Activated gamma-delta T cell (primary cell): ENCODE measurements around the gene WDR73.
"Not testable (repeated sequence)": the region's sequence is repeated elsewhere in the genome, so short reads cannot be mapped to it uniquely, and the experiment has no call there.

Source experiments
- DNase-seq: peaks from one replicate; lab custom pipeline; 2025; lab: John Stamatoyannopoulos, UW

Gene WDR73

DNA sequence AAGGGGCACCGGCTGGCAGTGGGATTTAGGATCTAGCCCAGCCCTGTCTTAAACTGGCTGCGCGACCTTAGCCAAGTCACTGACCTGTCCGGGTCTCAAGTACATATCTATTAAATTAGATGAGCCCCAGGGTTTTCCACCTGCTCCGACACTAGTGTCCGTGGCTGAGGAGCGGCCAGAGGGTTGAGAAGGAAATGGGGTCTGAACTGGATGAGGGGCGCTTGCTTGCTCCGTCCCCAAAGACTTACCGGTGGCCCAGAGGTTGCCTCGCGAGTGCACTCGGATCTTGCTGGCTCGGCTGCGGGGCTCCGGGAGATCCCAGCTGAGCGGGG lies 3.6 kb upstream of the WDR73 start:
- no peak for DNase-seq

DNA sequence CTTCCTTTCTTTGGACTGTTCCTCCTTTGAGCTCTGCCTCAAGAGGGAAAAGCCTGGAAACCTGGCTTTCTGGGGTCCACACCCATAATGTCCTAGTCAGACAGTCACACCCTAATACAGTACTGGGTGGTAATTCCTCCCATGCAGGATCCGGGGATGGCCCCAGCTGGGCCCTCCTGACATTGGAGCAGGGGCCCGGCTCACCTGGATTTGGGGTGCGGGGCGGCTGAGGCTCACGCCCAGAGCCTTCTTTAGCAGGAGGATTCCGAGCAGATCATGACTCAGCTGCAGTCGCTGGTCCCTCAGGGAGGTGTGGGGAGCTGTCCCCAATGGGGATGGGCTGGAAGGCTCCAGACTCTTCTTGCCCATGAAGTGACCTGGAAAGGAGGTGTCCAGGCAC lies 2.9 kb upstream of the WDR73 start:
- DNase-seq = no peak

DNA sequence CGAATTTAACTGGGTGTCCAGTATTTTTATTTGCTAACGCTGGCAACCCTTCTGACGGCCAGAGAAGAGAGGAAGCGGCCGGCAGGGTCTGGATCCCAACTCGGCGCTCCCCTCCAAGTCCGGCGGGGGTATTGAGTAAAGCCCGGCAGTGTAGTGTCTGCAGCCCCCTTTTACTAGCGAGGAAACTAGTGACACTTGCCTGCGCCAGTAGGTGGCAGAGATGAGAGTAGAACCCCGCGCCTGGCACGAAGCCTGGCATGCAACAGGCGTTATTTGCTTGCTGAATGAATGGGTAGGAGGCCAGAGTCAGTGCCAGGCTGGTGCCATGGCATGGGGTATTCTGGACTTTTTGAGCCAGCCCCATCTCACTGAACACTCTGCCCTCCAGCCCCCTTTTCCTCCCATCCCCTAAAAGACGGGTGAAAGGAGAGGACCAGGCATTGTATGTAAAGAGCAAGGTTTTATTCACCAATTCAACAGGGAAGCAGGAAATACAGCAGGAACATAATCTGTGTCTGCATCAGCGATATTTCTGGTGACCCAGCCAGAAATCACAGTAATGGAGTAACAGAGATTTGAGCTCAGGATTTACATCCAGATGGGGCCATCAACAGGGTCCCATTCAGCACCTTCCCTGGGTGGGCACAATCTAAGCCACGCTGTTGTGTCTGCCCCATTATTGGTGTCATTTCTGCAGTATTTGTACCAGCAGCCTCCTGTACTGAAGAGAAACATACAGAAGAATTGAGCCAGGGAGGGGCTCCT lies 788 bp upstream of the WDR73 start:
- DNase-seq = peak; percentile 15

DNA sequence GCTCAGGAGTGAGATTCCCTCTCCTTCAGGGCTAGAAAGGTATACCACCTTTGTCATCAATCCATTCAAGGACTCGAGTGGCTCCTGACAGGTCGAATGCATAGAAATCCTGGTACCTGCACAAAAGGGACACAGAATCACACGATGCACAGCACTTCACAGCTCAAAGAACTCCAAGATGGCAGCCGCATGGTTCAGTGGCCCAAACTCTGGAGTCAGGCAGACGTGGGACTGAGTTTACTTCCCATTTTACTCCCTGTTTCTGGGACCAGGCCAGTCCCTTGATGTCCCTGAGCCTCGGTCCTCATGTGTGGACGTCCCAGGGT lies 536 bp downstream of the WDR73 start:
- DNase-seq = no peak

DNA sequence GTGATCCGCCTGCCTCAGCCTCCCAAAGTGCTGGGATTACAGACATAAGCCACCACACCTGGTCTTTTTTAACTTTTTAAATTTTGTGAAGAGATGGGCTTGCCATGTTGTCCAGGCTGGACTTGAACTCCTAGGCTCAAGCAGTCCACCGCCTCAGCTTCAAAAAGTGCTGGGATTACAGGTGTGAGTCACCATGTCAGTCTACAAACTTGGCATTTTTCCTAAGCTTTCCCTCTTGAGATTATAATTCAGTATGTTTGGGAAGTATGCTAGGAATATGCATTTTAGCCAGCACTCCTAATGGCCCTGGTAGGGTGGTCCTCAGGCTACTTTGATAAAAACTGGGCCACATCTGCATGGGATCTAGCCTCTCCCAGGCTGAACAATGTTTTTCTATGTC lies 4.4 kb downstream of the WDR73 start:
- no peak for DNase-seq

DNA sequence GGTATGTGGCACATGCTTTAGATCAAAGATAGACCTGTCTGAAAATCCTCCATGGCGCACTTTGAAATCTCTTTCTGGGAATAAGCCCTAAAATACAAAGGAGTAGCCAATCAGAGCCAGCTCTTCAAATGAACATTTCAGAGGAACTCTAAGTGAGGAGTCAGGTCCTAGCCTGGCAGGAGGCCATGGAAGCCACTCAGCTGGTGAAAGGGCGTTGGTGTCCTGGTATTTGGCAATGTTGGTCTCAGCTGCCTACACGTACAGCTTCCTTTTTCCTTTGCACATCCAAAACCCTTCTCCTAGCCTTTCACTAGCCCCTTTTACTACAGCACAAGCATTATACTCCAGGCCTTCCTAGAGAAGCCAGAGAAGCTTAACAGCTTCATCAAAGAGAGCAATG lies 5.5 kb downstream of the WDR73 start:
- DNase-seq = no peak

DNA sequence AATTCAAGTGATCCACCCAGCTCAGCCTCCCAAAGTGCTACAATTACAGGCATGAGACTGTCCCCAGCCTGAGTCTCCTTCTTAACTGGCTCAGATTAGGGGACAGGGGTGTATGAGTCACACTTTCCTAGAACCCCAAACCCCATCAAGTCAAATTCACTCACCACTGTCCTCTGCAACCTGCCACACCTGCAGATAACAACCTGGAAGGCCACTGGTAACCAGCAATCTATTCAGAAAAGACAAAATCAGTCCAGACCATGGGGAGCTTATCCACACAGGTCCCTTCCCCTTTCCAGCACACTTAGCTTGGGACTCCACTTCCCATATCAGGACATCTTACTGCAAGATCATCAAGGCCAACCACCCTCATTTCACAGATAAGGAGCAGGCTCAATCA lies 6.4 kb downstream of the WDR73 start:
- DNase-seq = no peak

DNA sequence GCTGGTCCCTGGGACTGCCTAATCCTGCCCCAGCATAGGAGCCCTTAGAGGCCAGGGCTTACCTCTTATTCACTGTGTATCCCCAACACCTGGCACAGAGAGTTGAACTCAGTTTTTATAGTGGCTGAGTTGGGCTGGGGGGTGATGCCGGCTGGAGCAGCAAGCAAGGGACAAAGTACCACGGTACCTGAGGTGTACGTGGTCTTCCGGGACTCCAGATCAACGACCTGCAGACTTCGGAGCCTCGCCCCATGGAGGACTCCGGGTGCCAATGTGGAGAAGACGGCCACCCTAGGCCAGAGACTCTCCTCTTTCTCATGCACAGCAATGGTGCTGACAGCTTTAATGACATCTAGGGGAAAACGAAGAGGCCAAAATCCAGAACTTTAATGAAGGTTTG lies 8.1 kb downstream of the WDR73 start:
- DNase-seq = no peak

DNA sequence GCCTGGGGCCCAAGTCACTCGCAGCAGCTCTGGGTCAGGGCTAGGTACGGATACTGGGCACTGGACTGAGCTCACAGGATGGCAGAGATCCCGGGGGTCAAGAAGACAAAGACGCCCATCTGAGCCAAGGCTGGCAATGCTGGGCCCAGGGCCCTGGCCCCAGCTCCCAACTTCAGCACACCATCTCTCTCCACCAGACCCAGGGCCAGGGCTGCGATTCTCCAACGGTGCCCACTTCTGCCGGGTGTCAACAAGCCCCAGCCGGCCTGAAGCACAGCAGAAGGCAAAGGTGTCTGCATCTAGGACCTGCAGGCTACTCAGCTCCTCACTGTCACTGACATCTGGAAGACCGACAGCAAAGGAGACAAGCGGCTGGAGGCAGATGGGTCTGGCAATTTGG lies 8.6 kb downstream of the WDR73 start:
- DNase-seq = no peak

DNA sequence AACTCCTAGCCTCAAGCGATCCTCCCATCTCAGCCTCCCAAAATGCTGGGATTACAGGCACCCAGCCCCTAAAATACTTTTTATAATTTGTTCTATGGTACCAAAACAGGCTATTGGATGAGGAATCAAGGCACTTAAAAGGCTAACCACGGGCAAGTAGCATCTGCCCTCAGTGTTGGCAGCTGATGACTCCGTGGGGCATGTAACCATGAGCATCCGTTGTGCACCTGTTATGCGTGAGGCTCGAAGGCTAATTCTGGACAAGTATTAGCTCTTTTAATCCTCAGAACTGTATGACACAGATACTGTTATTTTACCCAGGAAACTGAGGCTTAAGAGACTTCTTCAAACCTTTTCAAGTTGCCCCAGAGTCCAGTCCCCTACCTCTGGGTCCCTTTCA lies 10.2 kb downstream of the WDR73 start:
- DNase-seq = no peak

DNA sequence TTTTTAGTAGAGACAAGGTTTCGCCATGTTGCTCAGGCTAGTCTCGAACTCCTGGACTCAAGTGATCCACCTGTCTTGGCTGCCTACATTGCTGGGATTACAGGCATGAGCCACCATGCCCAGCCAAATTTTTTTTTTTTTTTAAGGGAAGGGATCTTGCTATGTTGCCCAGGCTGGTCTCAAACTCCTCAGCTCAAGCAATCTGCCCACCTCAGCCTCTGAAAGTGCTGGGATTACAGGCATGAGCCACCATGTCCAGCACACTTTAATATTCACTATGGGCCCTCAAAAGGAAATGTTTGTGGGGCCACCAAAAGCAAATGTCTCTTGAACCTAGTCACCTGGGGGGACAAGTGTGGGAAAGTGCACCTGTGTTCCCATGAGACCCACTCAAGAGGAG lies 11.4 kb downstream of the WDR73 start:
- DNase-seq = not testable (repeated sequence)

DNA sequence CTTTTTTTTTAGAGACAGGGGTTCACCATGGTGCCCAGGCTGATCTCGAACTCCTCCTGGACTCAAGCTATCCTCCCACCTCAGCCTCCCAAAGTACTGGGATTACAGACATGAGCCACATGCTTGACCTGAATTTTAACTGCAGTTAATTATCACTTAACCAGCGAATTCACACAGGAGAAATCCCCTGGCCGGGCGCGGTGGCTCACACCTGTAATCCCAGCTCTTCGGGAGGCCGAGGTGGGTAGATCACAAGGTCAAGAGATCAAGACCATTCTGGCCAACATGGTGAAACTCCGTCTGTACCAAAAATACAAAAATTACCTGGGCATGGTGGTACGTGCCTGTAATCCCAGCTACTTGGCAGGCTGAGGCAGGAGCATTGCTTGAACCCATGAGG lies 12.2 kb downstream of the WDR73 start:
- DNase-seq = not testable (repeated sequence)

DNA sequence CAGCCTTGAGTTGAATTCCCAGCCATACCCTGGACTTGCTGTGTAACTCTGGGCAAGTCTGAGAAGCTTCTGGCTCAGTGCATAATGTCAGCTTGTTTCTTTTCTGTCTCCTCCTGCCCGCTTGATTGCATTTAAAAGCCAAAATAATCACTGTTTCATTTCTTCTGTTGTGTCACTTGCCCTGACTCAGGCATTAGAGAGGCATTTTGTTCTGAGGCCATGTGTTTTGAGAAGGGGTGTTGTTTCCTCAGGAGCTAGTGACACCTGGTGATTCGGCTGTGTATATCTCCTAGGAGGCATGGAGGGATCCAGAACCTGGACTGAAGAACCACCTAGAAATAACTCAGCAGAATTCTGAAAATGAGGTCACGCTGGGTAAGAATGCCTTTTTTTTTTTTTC lies 16.0 kb downstream of the WDR73 start:
- DNase-seq = no peak

DNA sequence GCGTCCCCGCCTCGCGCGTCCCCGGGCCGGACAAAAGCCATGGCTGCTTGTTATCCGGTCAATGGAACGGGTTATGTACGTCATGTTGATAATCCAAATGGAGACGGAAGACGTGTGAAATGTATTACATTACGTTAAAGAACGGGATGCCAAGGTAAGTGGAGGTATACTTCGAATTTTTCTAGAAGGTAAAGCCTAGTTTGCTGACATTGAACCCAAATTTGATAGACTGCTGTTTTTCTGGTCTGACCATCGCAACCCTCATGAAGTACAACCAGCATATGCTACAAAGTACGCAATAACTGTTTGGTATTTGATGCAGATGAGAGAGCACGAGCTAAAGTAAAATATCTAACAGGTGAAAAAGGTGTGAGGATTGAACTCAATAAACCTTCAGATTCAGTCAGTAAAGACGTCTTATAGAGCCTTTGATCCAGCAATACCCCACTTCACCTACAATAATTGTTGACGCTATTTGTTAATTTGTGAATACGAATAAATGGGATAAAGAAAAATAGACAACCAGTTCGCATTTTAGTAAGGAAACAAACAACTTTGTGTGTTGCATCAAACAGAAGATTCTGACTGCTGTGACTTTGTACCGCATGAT lies 19.8 kb downstream of the WDR73 start:
- no peak for DNase-seq

DNA sequence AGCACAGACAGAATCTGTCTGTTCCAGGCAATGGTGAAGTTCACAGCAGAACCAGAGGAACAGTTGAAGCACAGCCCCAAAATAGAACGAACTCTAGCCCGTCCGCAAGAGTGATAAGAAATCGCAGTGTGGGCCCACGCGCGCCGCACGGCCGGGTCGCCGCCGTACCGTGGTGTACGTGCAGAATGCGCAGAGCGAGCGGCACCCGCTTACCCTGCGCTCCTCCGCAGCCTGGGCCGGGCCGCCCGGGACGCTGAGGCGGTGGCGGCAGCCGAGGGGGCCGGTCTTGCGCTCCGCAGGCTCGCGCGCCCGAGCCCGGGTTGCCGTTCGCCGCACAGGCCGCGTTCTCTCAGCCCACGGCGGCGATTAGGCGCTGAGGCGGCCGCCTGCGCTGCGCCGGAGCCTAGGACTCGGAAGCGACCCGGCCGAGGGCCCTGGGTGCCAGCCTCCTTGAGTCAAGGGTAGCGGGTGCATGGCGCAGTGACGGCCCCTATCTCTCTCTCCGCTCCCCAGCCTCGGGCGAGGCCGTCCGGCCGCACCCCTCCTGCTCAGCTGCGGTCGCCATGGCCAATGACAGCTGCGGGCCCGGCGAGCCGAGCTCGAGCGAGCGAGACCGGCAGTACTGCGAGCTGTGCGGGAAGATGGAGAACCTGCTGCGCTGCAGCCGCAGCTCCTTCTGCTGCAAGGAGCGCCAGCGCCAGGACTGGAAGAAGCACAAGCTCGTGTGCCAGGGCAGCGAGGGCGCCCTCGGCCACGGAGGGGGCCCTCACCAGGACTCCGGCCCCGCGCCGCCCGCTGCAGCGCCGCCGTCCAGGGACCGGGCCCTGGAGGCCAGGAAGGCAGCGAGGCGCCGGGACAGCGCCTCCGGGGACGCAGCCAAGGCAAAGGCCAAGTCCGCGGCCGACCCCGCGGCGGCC lies 20.5 kb downstream of the WDR73 start:
- peak; percentile 57 for DNase-seq

DNA sequence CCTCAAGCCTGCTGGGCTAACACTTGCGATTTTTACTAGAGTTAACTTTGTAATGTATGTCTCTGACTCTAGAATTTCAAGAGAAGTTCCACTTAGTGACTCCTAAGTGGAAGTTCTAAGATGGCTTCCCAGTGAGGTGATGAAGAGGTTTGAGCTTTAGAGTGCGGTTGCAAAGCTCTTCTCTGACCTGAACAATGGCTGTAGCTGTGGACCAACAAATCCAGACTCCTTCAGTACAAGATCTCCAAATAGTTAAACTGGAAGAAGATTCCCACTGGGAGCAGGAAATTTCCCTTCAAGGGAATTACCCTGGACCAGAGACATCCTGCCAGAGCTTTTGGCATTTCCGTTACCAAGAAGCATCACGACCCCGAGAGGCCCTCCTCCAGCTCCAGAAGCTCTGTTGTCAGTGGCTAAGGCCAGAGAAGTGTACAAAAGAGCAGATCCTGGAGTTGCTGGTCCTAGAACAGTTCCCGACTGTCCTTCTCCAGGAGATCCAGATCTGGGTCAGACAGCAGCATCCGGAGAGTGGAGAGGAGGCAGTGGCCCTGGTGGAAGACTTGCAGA lies 22.3 kb downstream of the WDR73 start:
- no peak for DNase-seq

DNA sequence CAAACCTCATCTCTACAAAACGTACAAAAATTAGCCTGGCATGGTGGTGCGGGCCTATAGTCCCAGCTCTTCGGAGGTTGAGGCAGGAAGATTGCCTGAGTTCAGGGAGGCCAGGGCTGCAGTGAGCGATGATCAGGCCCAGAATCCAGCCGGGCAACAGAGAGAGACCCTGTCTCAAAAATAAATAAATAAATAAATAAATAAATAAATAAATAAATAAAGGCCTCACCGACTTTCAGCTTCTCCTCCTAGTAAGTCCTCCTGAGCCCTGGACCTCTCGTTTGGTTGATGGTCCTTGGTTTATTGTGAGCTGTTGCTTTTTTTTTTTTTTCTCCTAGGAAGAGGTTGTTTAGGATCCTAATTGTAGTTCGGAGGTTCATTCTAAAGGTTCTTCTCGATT lies 25.1 kb downstream of the WDR73 start:
- DNase-seq = no peak

DNA sequence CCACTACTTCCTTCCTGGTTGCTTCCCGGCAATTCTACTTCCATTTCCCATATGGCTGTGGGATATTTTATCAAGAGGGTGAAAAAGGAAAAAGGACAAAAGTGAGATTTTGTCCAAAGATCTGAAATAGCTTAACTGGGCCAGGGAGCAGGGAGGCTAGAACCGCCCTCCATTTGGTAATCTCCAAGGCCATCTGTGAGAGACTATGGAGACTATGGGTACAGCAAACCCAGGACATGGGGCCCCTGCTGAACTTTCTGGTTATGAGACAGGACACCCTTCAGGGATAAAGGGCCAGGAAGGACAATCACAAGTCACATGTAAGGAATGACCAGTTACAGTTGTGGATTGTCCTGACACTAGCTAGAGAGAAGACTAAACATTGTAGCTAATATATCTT lies 29.0 kb downstream of the WDR73 start:
- no peak for DNase-seq

DNA sequence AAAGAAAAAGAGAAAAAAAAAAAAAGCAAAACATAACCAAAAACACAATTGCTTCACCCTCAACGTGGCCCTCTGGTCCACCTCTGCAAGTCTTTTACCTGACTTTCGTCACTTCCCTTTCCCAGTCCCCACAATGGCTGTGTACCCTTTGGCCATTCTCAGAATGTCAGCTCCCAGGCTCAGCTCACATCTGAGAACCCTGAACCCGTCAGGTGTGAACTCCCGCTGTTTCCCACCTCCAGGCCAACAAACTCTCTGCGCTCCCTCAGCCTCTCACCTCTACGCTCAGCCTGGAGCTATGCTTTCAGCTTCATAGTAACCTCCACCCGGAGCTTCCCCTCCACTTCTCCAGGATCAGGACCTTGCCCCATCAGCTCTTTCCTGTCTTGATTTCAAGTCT lies 29.7 kb downstream of the WDR73 start:
- DNase-seq = no peak

DNA sequence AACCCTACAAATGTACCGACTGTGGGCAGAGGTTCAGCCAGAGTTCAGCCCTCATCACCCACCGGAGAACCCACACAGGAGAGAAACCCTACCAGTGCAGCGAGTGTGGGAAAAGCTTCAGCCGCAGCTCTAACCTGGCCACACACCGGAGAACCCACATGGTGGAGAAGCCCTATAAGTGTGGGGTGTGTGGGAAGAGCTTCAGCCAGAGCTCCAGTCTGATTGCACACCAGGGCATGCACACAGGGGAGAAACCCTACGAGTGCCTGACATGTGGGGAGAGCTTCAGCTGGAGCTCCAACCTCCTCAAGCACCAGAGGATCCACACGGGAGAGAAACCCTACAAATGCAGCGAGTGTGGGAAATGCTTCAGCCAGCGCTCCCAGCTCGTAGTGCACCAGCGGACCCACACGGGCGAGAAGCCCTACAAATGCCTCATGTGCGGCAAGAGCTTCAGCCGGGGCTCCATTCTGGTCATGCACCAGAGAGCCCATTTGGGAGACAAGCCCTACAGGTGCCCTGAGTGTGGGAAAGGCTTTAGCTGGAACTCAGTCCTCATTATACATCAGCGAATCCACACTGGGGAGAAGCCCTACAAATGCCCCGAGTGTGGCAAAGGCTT lies 32.6 kb downstream of the WDR73 start:
- no peak for DNase-seq

DNA sequence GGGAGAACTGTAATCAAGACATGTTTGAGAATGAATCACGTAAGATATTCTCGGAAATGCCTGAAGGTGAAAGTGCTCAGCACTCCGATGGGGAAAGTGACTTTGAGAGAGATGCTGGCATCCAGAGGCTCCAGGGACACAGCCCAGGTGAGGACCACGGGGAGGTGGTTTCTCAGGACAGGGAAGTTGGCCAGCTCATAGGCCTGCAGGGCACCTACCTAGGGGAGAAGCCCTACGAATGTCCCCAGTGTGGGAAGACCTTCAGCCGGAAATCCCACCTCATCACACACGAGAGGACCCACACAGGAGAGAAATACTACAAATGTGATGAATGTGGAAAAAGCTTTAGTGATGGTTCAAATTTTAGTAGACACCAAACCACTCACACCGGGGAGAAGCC lies 33.5 kb downstream of the WDR73 start:
- no peak for DNase-seq

DNA sequence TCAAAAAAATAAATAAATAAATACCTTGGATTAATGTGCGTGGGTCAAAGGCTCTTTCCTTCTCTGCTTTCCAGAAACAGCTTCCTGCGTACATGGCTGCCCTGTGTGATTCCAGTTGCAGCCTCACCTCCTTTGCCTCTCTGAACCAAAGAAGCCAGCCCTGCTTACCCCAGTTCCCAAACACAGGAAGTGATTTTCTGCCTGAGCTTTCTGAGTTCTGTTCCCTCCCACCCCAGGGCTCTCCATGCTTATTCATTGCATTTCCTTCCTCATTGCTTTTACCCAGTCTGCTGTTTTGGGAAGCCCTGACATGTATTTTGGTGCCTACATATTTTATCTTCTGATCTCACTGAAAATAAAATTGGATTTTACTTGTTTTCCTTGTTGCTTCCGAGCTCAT lies 37.8 kb downstream of the WDR73 start:
- no peak for DNase-seq
